ENCODE measurements around the gene IL25. TPM values are rescaled to one million over a fixed set of nuclear protein-coding genes. Genes with fewer than 3 reads are reported as not detected.
"Not testable (repeated sequence)": the region's sequence is repeated elsewhere in the genome, so short reads cannot be mapped to it uniquely, and the experiment has no call there.

IL25 gene
- not detected in 2 replicates for total RNA-seq

DNA sequence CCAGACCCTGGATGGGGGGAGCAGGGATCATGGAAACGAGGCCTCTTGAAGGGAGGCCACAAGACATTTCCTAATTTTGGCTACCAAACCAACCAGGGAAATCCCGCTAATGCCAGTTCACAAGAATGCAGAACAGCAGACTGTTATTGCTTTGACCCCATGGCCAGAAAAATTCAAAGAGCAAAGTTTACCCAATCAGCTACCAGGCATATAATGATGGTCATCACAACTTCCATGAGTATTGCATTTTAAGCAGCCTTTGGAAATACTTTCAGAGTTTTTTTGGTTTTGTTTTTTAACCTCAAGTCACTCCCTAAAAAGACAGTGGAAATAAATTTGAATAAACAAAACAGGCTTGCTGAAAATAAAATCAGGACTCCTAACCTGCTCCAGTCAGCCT is at the start of gene IL25:
IL25 (plus strand) TSS at position 301 of the 400 bp plus-strand sequence.
- no peak within 1 kb of the TSS for H3K4me3 ChIP-seq (ENCODE audit: low read depth, low read length)
- TF ChIP-seq, protein P1, sequence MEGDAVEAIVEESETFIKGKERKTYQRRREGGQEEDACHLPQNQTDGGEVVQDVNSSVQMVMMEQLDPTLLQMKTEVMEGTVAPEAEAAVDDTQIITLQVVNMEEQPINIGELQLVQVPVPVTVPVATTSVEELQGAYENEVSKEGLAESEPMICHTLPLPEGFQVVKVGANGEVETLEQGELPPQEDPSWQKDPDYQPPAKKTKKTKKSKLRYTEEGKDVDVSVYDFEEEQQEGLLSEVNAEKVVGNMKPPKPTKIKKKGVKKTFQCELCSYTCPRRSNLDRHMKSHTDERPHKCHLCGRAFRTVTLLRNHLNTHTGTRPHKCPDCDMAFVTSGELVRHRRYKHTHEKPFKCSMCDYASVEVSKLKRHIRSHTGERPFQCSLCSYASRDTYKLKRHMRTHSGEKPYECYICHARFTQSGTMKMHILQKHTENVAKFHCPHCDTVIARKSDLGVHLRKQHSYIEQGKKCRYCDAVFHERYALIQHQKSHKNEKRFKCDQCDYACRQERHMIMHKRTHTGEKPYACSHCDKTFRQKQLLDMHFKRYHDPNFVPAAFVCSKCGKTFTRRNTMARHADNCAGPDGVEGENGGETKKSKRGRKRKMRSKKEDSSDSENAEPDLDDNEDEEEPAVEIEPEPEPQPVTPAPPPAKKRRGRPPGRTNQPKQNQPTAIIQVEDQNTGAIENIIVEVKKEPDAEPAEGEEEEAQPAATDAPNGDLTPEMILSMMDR (conservative IDR thresholded peaks at IDR 0.05; ENCODE audit: low read depth, low read length): no peak
- DNase-seq (ENCODE audit: low read depth): no peak

DNA sequence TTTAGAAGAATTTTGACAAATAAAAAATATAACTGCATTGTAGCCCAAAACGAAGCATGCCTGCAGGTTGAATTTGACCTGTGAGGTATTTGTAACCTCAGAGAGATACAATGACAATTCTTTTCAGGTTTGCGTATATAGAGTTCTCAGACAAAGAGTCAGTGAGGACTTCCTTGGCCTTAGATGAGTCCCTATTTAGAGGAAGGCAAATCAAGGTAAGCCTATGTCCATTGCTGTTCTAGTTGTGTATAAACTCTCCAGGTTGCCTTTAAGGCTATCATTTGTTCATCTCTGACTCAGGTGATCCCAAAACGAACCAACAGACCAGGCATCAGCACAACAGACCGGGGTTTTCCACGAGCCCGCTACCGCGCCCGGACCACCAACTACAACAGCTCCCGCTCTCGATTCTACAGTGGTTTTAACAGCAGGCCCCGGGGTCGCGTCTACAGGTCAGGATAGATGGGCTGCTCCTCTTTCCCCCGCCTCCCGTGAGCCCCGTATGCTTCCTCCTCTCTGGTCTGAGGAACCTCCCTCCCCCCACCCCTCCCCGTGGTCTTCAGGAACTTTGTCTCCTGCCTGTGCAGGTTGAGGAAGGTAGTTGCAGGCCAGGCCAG is 48.7 kb upstream of the IL25 start:
- TF ChIP-seq, protein P1 (conservative IDR thresholded peaks at IDR 0.05; ENCODE audit: low read depth, low read length): no peak
- no peak for DNase-seq (ENCODE audit: low read depth)
- H3K4me3 ChIP-seq (ENCODE audit: low read depth, low read length): no peak overlapping the region

DNA sequence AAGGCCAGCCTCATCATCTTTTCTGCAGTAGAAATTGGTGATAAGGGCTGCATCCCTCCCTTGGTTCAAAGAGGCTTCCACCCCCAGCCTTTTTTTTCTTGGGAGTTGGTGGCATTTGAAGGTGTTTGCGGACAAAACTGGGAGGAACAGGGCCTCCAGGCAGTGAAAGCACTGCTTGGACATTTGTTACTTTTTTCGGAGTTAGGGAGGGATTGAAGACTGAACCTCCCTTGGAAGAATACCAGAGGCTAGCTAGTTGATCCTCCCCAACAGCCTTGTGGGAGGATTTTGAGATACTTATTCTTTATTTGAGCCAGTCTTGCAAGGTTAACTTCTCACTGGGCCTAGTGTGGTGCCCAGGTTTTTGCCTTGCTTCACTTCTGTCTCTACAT is 48.2 kb upstream of the IL25 start:
- DNase-seq (ENCODE audit: low read depth): no peak
- H3K4me3 ChIP-seq (ENCODE audit: low read depth, low read length): no peak overlapping the region
- TF ChIP-seq, protein P1 (conservative IDR thresholded peaks at IDR 0.05; ENCODE audit: low read depth, low read length): no peak

DNA sequence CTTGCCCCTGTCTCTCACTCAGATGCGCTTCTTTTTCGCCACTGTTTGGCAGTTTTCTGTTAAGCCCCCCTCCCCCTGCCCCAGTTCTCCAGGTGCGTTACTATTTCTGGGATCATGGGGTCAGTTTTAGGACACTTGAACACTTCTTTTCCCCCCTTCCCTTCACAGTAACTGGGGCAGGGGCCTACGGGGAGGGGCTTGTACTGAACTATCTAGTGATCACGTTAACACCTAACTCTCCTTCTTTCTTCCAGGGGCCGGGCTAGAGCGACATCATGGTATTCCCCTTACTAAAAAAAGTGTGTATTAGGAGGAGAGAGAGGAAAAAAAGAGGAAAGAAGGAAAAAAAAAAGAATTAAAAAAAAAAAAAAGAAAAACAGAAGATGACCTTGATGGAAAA is 47.6 kb upstream of the IL25 start:
- H3K4me3 ChIP-seq (ENCODE audit: low read depth, low read length): no peak overlapping the region
- no peak for DNase-seq (ENCODE audit: low read depth)
- TF ChIP-seq, protein P1 (conservative IDR thresholded peaks at IDR 0.05; ENCODE audit: low read depth, low read length): no peak

DNA sequence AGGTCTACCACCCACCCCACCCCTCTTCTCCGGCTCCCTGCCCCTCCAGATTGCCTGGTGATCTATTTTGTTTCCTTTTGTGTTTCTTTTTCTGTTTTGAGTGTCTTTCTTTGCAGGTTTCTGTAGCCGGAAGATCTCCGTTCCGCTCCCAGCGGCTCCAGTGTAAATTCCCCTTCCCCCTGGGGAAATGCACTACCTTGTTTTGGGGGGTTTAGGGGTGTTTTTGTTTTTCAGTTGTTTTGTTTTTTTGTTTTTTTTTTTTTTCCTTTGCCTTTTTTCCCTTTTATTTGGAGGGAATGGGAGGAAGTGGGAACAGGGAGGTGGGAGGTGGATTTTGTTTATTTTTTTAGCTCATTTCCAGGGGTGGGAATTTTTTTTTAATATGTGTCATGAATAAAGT is 46.9 kb upstream of the IL25 start:
- not testable (repeated sequence) for DNase-seq (ENCODE audit: low read depth); H3K4me3 ChIP-seq (ENCODE audit: low read depth, low read length)

DNA sequence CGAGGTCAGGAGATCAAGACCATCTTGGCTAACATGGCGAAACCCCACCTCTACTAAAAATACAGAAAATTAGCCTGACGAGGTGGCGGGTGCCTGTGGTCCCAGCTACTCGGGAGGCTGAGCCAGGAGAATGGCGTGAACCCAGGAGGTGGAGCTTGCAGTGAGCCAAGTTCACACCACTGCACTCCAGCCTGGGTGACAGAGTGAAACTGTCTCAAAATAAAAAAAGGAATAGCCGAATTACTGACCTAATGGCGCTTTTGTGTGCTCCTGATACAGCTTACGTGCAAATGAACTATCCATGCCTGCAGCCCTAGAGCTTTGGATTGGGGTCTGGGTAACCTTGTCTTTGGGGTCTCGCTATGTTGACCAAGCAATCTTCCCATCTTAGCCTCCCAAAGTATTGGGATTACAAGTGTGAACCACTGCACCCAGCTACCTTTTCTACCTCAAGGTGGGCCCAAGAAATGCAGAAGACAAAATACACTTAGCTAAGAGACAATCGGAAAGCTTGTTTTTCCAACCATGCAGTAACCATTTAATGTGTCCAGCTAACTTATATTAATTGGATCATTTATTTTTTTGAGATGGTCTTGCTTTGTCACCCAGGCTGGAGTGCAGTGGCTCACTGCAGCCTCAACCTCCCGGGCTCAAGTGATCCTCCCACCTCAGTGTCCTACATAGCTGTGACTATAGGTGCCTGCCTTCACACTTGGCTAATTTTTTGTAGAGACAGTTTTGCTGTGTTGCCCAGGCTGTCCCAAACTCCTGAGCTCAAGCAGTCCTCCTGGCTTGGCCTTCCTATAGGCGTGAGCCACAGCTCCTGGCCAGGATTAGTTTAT is 45.9 kb upstream of the IL25 start:
- TF ChIP-seq, protein P1 (conservative IDR thresholded peaks at IDR 0.05; ENCODE audit: low read depth, low read length): no peak
- DNase-seq (ENCODE audit: low read depth): no peak

DNA sequence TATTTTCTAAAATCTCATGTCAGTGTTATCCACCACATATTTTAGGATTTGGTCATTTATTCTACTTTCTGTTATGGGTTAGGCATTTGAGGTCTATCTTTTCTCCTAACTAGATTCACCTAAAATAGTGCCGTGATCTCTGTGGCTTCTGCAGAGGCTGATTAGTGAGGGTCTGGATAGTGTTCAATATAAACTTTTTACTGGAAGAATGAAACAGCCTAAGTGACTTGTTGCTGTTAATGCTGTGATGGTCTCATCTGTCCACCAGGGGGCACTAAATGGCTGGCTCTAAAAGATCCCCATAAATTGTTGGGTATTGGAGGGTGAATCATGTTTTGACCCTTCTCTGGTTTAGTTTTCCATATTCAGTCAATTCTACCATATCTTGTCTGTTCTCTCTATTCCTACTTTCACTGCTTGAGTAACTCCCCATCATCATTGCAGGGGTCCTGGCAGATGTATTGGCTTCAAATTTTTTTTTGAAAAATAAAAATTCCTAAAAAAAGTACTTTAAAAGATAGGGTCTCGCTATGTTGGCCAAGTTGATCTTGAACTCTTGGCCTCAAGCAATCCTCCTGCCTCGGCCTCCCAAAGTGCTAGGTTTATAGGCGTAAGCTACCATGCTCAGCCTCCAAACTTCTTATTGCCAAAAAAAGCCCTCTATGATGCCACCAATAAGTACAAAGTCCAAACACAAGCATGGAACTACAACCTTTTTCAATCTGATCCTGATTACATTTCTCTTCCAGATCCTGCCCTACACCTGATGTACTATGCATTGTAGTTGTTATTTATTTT is 44.5 kb upstream of the IL25 start:
- peak; percentile 46 for DNase-seq (ENCODE audit: low read depth)
- TF ChIP-seq, protein P1 (conservative IDR thresholded peaks at IDR 0.05; ENCODE audit: low read depth, low read length): peak; percentile 94

More for the DNA sequence above, 45.9 kb upstream of the IL25 start:
- H3K4me3 ChIP-seq (ENCODE audit: low read depth, low read length): no peak overlapping the region

More for the DNA sequence above, 44.5 kb upstream of the IL25 start:
- no peak overlapping the region for H3K4me3 ChIP-seq (ENCODE audit: low read depth, low read length)

All from epithelial cell of proximal tubule (primary cell).